ENCODE data around the gene RARS2. TPM values are rescaled to one million over a fixed set of nuclear protein-coding genes. Genes with fewer than 3 reads are reported as not detected.

The RARS2 gene
- total and polyA plus RNA-seq, 2 donors (not counting 3 experiments of a cell fraction or from before 2014, with no cell fraction given), result 7.4 to 33.7 TPM

- no peak for FAIRE-seq
- dilution Hi-C loops (cut with MboI; ENCODE audit: extremely low pct_ligation_motif_present, low sequenced_read_pairs), result no loop called here
- Histone ChIP-seq H3K79me2 (ENCODE audit: control insufficient read depth, insufficient read depth, low read length) (peaks cover 68% of the 10 kb centered on the region), H3K4me1 (ENCODE audit: control insufficient read depth, extremely low read depth, insufficient read depth, low read length) (peaks cover 26% of the 10 kb centered on the region), H3K4me2 (ENCODE audit: insufficient read depth, low read length) (peak overlapping the region; percentile 52), H3K9me1 (replicated peaks; ENCODE audit: control insufficient read depth, extremely low read depth, insufficient read depth, low read length) (no peaks in the 10 kb centered on the region), H3K27ac (ENCODE audit: insufficient read depth, low read depth, low read length) (no peak overlapping the region), H3K4me3 (replicated peaks in 1 of 3; ENCODE audit: insufficient read depth in 1 of 3, low read depth in 1 of 3, low read length in 3 of 3) (no peak overlapping the region), H3K9me3 (replicated peaks; ENCODE audit: control insufficient read depth, insufficient read depth, low read length) (no peaks in the 10 kb centered on the region), H4K20me1 (replicated peaks; ENCODE audit: control insufficient read depth, extremely low read depth, insufficient read depth, low read length) (no peaks in the 10 kb centered on the region), H3K27me3 (ENCODE audit: control insufficient read depth in 2 of 2, insufficient read depth in 2 of 2, low read length in 2 of 2) (no peaks in the 10 kb centered on the region), H3K9ac (replicated peaks; ENCODE audit: extremely low read depth, insufficient read depth, low read length) (no peak overlapping the region), H2AFZ (ENCODE audit: low read depth, low read length) (no peak overlapping the region), H3K36me3 (ENCODE audit: control insufficient read depth in 2 of 2, extremely low read depth in 1 of 2, insufficient read depth in 2 of 2, low read length in 2 of 2) (peaks cover 0 to 1% of the 10 kb centered on the region in 2 experiments)
- DNase-seq (ENCODE audit: low read depth, low spot score), result no peak
- intact Hi-C loops (cut with micrococcal nuclease), result no loop called here
- CTCF ChIA-PET, result no interaction called here
- no peak for TF ChIP-seq JUN (IDR thresholded peaks at IDR 0.05; ENCODE audit: borderline replicate concordance, insufficient read depth, insufficient read length, low read depth)
- no peak for TF ChIP-seq GATA2 (IDR thresholded peaks at IDR 0.05; ENCODE audit: insufficient read depth, insufficient read length, low read depth, low read length)
- no peak for TF ChIP-seq MYC (IDR thresholded peaks at IDR 0.05; ENCODE audit: low read depth, low read length)
- no peak for TF ChIP-seq CTCF (IDR thresholded peaks at IDR 0.05; ENCODE audit: extremely low read depth in 1 of 2, insufficient read depth in 1 of 2, low read depth in 1 of 2, low read length in 2 of 2)
- TF ChIP-seq MAX (IDR thresholded peaks at IDR 0.05; ENCODE audit: insufficient read depth, insufficient read length), result no peak
- TF ChIP-seq POLR2A (IDR thresholded peaks at IDR 0.05; ENCODE audit: low read depth, low read length), result no peak
- TF ChIP-seq EZH2 (IDR thresholded peaks at IDR 0.05; ENCODE audit: borderline replicate concordance, low read depth, low read length, severe bottlenecking), result no peak
- TF ChIP-seq FOS (IDR thresholded peaks at IDR 0.05; ENCODE audit: borderline replicate concordance, insufficient read depth, low read length), result no peak
- TF ChIP-seq POLR2AphosphoS5 (IDR thresholded peaks at IDR 0.05; ENCODE audit: insufficient read depth, low read depth, low read length), result no peak
- BruUV-seq (replicated peaks), result no TSS peak
- POLR2A ChIA-PET, result no interaction called here
Observed at GRCh38 chr6:87575423-87575822, 14.4 kb downstream of the RARS2 start.
